HCT116 (cell line): Measurements from ENCODE around the gene SLC37A4.

Experiments used
- YY1 ChIP-seq: IDR thresholded peaks from 2 replicates; pipeline ENCODE4 v1.6.1; 2011; ENCODE audit warnings: low read length, low read depth, moderate library complexity, mild to moderate bottlenecking; ENCODE audit not compliant: insufficient replicate concordance; ENCODE audit errors: extremely low read depth
- TF ChIP-seq, protein P1 (sequence below), 3 experiments: fragments of 200-600 bp in 1 of 3; sonication (generic) in 1 of 3; IDR thresholded peaks in 2 of 3; conservative IDR thresholded peaks in 1 of 3; 2 replicates each; pipeline ENCODE4 v1.5.1; 2012 to 2017; ENCODE audit warnings: low read depth in 2 of 3, low read length in 2 of 3, antibody characterized with exemption in 1 of 3, borderline replicate concordance in 1 of 3, control low read depth in 1 of 3, mild to moderate bottlenecking in 1 of 3, mixed read lengths in 1 of 3, mixed run types in 1 of 3, moderate library complexity in 1 of 3; ENCODE audit not compliant: insufficient read depth in 1 of 3
- TF ChIP-seq, protein P2 (sequence below): IDR thresholded peaks from 2 replicates; pipeline ENCODE4 v1.6.1; 2012

- TF ChIP-seq, protein P1, sequence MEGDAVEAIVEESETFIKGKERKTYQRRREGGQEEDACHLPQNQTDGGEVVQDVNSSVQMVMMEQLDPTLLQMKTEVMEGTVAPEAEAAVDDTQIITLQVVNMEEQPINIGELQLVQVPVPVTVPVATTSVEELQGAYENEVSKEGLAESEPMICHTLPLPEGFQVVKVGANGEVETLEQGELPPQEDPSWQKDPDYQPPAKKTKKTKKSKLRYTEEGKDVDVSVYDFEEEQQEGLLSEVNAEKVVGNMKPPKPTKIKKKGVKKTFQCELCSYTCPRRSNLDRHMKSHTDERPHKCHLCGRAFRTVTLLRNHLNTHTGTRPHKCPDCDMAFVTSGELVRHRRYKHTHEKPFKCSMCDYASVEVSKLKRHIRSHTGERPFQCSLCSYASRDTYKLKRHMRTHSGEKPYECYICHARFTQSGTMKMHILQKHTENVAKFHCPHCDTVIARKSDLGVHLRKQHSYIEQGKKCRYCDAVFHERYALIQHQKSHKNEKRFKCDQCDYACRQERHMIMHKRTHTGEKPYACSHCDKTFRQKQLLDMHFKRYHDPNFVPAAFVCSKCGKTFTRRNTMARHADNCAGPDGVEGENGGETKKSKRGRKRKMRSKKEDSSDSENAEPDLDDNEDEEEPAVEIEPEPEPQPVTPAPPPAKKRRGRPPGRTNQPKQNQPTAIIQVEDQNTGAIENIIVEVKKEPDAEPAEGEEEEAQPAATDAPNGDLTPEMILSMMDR (IDR thresholded peaks at IDR 0.05 in 2 of 3, conservative IDR thresholded peaks at IDR 0.05 in 1 of 3; ENCODE audit: borderline replicate concordance in 1 of 3, insufficient read depth in 1 of 3, low read depth in 2 of 3, low read length in 2 of 3) = no peak
- no peak for TF ChIP-seq YY1
- TF ChIP-seq, protein P2, sequence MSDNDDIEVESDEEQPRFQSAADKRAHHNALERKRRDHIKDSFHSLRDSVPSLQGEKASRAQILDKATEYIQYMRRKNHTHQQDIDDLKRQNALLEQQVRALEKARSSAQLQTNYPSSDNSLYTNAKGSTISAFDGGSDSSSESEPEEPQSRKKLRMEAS = no peak
Observed at GRCh38 chr11:119038884-119039283, 8.2 kb upstream of the SLC37A4 start.
